GM21825 (cell line): ENCODE measurements around the gene AP3M1.

ENCODE experiments used
- ATAC-seq: cut with Tn5 transposase; IDR thresholded peaks from one replicate; pipeline ENCODE4 v1.9.1; 2021; ENCODE audit warnings: mild to moderate bottlenecking, moderate library complexity; ENCODE audit not compliant: unreplicated experiment

Gene AP3M1

DNA sequence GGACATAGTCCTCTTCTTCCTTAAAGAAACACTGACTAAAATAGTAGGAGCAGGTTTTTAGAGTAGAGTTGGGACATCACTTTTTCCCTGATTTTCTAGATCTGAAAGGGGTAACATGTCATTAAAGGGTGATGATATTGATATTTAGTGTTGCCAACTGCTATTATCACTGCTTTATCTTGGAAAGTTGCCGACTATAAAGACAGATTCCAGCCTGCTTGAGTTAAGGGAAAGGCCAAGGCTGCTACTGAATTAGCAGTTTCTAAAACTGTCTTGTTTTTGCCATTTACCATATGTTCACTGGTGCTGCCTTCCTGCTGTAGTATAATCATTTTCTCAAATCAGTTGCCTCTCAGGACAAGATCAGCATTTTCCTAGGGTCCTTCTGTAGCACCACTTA, 29.7 kb downstream of the AP3M1 start:
- no peak for ATAC-seq

DNA sequence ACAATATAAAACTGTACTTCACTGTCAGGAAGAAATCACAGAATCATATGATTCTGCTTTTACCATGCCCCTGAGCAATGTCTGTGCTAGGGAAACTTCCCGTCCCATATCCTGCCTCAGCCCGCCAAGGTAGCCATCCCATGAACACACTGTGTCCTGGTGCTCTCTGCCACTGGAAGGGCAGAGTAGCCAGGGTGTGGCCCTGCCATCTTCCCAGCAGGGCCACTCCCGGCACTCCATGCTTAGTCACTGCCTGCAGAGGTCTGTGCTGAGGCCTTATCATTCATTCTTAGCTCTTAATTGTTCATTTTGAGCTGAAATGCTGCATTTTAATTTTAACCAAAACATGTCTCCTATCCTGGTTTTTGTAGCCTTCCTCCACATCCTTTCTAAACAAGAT, 31.8 kb downstream of the AP3M1 start:
- ATAC-seq = no peak

- peak; percentile 48 for ATAC-seq
Measured at GRCh38 chr10:74117738-74118137, 32.9 kb downstream of the AP3M1 start.

DNA sequence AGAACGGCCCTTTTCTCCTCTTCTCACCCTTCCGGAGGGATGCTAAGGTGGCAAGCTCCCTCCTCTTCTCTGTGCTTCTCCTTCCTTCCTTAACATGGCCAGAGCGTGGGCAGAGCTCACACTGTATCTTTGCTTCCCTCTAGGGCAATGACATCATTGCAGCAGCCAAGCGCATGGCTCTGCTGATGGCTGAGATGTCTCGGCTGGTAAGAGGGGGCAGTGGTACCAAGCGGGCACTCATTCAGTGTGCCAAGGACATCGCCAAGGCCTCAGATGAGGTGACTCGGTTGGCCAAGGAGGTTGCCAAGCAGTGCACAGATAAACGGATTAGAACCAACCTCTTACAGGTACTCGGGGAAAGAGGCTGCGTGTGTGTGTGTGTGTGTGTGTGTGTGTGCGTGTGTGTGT, 36.6 kb downstream of the AP3M1 start:
- ATAC-seq = no peak

DNA sequence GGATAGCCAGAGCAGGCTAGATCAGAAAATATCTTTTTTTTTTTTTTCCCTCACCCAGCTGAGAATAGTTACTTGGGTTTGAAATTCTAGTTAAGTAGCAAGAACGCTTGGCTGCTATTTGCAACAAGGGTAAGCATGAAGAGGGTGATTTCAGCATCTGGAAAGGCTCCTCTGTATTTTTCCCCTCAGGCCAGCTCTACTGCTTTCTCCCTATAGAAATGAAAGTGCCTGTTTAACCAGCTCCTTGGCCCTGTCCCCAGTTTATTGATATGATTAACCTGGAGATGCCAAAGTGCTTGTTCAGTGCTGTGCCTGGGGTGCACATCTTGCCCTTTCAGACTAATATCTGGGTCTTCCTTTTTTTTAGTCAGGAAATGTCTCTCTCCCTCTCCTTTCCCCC, 37.1 kb downstream of the AP3M1 start:
- ATAC-seq = no peak

DNA sequence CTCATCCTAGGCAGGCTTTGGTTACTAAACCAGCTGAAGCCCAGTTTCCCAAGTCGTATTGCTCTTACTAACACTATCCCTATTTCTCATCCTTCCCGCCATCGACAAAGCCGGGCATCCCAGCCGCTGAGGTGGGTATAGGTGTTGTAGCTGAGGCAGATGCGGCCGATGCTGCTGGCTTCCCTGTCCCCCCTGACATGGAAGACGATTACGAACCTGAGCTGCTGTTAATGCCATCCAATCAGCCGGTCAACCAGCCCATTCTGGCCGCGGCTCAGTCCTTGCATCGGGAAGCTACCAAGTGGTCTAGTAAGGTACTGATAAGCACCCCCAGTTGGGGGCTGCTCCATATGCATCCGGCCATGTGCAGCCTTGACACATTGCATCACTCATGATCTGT, 38.8 kb downstream of the AP3M1 start:
- no peak for ATAC-seq

- no peak for ATAC-seq
Measured at GRCh38 chr10:74110120-74110519, 40.5 kb downstream of the AP3M1 start.

GRCh38 chr10:74109452-74109851, 41.2 kb downstream of the AP3M1 start:
- no peak for ATAC-seq

DNA sequence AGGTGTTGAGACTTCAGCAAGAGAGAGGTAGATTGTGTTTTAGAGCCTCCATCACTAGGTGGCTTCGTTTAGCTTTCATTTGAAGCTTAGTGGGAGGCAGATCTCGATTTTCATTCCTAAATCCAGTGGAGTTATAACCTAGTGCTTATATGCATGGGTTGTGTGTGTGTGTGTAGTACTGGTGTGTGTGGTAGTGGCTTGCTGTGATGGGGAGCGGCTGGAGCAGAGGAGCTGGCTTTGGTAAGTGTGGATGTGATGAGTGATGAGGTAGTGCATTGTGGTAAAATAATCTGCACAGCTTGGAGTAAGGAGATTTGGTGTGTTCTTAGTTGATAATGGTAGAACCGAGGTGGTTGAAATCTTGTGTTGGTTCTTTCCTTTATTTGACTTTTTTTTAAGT, 43.2 kb downstream of the AP3M1 start:
- ATAC-seq = no peak

- ATAC-seq = no peak
Measured at GRCh38 chr10:74104996-74105395, 45.6 kb downstream of the AP3M1 start.

- no peak for ATAC-seq
Measured at GRCh38 chr10:74104480-74104879, 46.1 kb downstream of the AP3M1 start.

- ATAC-seq = no peak
Measured at GRCh38 chr10:74103560-74104258, 46.9 kb downstream of the AP3M1 start.

DNA sequence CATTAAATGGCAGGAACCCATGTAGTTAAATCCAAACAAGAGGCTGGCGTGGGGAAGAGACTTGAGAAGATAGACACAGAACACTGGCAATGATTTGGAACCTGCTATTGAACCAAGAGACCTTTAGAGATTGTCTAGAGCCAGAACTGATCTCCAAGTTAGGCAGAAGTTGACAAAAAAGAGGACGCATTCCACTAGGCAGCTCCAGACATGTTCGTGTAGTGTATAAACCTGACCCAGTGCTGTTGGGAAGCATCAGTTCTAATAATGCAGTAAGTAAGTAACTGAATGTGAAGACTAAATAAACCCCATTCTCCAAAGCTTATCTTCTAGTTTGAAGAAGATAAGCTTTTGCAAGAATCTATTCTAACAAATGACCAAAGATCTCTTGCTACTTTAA, 50.8 kb downstream of the AP3M1 start:
- ATAC-seq = no peak

GRCh38 chr10:74099420-74099819, 51.2 kb downstream of the AP3M1 start:
- ATAC-seq = no peak

DNA sequence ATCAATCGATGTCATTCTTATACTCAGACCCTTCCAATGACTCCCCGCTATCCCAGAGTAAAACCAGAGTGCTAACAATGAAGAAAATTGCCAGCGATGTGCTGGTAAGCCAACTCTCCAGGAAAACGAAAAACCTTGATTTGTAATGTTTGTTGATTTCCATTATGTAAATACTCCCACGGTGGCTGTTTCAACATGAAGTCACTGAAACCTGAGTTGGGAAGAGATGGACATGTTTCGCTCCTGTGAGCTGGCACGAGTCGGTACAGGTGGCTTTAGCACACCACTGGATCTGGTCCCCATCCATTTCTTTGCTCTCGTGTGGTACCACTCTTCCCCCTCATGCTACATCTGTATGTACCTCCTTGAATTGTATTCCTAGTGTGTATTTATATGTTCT, 52.9 kb downstream of the AP3M1 start:
- no peak for ATAC-seq

DNA sequence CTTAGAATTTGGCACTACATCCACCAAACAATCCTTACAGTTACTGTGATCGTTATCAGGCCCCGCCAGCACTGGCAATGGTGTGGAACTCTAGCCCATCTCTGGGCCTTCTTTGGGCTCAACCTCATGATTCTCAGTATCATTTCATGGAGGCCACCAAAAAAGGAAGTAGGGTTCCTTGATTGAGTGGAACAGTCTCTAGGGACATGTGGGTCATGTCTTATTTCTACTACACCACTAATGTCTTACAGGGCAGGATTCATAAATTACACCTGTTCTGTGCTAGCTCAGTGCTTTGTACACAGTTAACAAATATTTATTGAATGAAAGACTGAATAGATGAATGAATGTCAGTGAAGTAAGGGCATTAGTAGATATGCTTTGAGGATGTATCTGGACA, 53.9 kb downstream of the AP3M1 start:
- peak; percentile 92 for ATAC-seq

DNA sequence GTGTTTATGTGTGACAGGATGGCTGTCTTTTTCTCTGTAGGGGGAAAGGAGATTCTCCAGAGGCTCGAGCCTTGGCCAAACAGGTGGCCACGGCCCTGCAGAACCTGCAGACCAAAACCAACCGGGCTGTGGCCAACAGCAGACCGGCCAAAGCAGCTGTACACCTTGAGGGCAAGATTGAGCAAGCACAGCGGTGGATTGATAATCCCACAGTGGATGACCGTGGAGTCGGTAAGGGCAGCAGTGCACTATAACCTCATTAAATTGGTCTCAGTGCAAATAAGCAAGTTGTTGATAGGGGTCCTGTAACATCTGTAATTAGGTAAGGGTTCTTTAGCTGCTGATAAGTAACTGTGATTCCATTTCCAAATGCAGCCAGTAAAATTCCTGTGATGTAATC, 56.4 kb downstream of the AP3M1 start:
- ATAC-seq = no peak

DNA sequence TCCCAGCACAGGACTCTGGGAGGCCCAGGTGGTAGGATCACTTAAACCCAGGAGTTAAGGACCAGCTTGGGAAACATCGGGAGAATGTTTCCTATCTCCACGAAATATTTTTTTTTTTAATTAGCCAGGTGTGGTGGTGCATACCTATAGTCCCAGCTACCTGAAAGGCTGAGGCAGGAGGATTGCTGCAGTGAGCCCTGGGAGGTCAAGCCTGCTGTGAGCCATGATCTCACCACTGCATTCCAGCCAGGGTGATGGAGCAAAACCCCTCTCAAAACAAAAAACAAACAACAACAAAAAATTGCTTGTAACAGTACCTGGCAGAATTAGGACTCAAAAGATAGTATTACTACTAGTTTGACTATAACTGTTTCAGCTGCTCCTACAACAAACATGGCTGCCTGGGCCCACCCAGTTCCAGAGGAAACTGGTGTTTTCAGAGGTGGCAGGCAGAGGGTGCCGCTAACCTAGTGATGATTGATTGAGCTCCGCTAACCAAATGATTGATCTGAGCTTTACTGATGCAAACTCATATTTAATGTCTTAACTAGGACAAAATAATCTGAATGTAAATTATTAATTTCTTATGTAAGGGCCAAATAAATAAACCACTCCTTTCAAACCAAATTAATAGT, 57.0 kb downstream of the AP3M1 start:
- no peak for ATAC-seq

DNA sequence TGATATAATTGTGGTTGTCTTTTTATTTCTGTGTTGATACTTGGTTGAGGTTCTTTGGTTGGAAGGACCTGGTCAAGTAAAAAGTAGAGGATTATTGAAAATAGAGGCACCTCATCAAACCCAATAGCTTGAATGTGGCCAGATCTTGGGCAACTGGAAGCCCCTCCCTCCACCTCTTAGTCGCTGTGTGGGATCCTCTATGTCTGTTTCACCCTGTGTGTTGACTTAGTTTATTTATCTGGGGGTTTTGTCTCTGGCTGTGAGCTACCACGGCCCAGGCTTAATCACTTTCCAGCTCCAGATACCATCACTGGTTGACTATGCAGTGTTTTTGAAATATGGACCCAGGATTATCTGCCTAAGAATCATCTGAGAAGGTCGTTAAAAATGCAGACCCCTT, 58.3 kb downstream of the AP3M1 start:
- ATAC-seq = no peak

DNA sequence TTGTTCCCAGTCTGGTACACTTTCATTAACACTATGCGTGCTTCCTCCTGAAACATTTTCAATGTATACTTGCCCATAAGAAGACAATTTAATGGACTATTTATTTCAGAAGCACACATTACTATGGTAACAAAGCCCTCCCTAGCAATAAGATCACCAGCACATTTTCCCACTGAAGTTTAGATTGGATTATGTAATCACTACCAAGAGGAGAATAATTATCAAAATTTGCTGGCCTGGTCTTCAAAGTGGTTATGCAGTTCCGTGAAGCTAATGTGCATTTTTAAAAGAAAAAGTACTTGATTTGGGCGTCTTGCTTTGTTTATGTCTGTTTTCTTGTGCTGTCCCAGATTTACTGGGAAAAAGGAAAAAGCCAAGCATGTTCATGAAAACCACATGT, 61.9 kb downstream of the AP3M1 start:
- no peak for ATAC-seq

- ATAC-seq = no peak
Measured at GRCh38 chr10:74086317-74086716, 64.3 kb downstream of the AP3M1 start.

- no peak for ATAC-seq
Measured at GRCh38 chr10:74084955-74085354, 65.7 kb downstream of the AP3M1 start.

- no peak for ATAC-seq
Measured at GRCh38 chr10:74083304-74083703, 67.3 kb downstream of the AP3M1 start.
